Measurements from ENCODE around the gene RNF113A.
"Not testable (repeated sequence)": the region's sequence is repeated elsewhere in the genome, so short reads cannot be mapped to it uniquely, and the experiment has no call there.

RNF113A gene

GRCh38 chrX:119828446-119828845 lies 43.1 kb downstream of the RNF113A start:
- no peak for DNase-seq

DNA sequence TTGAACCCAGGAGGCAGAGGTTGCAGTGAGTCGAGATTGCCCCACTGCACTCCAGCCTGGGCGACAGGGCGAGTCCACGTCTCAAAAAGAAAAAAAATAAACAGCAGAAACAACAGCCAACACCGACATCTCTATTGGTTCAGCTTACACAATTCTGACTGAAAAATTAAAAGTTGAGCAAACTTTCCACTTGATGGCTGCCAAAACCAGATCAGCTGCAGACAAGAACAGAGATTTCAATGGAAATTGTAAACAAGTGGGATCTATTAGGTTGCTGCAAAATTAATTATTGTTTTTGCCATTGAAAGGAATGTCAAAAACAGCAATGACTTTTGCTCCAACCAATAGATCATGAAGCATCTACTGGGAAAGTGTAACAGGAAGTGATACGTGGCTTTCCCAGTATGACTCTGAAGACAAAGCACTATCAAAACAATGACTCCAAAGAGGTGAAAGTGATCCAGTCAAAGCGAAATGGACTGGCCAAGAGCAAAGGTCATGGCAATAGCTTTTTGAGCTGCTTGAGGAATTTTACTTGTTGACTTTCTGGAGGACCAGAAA lies 45.1 kb downstream of the RNF113A start:
- no peak for DNase-seq

GRCh38 chrX:119824221-119824620 lies 47.3 kb downstream of the RNF113A start:
- DNase-seq = not testable (repeated sequence)

- DNase-seq = not testable (repeated sequence)
Observed at GRCh38 chrX:119821703-119822102, 49.8 kb downstream of the RNF113A start.
